Measurements from ENCODE around the gene CRYBA4.

Gene CRYBA4

DNA sequence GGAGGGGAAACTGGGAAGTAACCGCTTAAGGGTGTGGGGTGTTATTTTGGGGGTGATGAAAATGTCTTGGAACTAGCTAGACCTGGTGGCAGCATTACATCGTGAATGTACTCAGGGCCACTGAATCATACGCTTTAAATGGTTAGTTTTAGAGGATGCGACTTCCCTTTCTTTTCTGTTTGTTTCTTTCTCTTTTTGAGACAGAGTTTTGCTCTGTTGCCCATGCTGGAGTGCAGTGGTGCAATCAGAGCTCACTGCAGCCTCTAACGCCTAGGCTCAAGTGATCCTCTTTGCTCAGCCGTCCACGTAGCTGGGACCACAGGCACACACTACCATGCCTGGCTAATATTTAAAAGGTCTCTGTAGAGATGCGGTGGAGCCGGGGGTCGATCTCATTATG, 30.1 kb downstream of the CRYBA4 start:
- no peak overlapping the region for H3K9ac ChIP-seq (ENCODE audit: low read depth, low read length)
- H3K27me3 ChIP-seq (ENCODE audit: control insufficient read depth, insufficient read depth, low read length), result peaks cover 64% of the 10 kb centered on the region
- H3K4me1 ChIP-seq (ENCODE audit: control insufficient read depth, insufficient read depth, low read length), result peaks cover 9% of the 10 kb centered on the region
- no peaks in the 10 kb centered on the region for H3K36me3 ChIP-seq (ENCODE audit: insufficient read depth, low read length)
- H3K4me2 ChIP-seq (ENCODE audit: low read length), result no peak overlapping the region
- no peaks in the 10 kb centered on the region for H3K9me3 ChIP-seq (replicated peaks; ENCODE audit: low read length)
- H3K4me3 ChIP-seq (ENCODE audit: low read length), result no peak overlapping the region

DNA sequence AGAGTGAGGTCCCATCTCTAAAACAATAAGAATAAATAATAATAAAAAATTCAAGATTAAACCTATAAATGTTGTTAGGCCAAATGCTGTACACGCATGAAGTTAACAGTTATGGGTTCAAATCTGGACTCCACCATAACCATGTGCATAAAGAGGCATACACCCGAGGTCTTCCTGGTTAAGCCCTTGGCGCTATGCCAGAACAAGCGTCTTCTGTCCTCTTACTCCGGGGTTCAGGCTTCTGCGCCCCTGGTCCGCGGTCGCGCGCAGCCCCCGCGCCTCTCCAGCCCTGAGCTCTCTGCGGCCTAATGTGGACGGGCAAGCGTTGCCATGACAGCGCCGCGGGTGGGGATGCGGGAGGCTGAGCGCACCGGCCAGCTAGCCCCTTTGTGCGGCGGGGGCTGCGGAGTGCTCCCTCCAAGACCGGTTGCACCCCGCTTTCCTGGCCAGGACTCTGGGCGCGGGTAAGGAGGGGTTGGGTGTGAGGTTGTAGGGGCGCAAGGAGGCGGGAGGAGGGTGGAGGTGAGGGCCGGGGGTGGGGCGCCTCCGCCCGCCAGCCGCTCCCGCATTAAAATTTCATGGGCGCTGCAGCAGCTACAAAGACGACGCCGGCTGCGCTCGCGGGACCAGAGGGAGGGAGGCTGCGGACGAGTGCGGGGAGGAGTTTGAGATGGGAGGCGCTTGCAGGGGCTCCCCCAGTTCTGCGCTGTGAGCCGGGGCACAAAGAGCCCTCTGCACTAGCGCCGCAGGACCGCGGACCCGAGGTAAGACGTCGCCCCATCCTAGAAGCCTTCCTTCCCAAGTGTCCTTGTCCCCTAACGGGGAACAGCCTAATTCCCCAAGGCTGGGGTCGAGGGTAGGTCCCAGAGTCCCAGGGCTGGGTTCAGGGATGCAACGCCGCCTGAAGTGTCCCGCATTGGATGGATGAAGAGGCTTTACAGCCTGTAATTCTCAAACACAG, 35.4 kb downstream of the CRYBA4 start, which contains the start of gene MIAT:
Gene MIAT (plus strand): TSS at position 698 of the 961 bp plus-strand sequence.
- Histone ChIP-seq H3K36me3 (ENCODE audit: insufficient read depth, low read length) (no peaks in the 10 kb centered on the region), H3K9me3 (replicated peaks; ENCODE audit: low read length) (no peaks in the 10 kb centered on the region), H3K4me3 (ENCODE audit: low read length) (peak within 1 kb of the TSS; percentile 53), H3K4me1 (ENCODE audit: control insufficient read depth, insufficient read depth, low read length) (peaks cover 22% of the 10 kb centered on the region), H3K27me3 (ENCODE audit: control insufficient read depth, insufficient read depth, low read length) (peaks cover 57% of the 10 kb centered on the region), H3K9ac (ENCODE audit: low read depth, low read length) (no peak within 1 kb of the TSS), H3K4me2 (ENCODE audit: low read length) (peak within 1 kb of the TSS; percentile 75)

- no peak overlapping the region for H3K9ac ChIP-seq (ENCODE audit: low read depth, low read length)
- peaks cover 60% of the 10 kb centered on the region for H3K27me3 ChIP-seq (ENCODE audit: control insufficient read depth, insufficient read depth, low read length)
- H3K36me3 ChIP-seq (ENCODE audit: insufficient read depth, low read length), result no peaks in the 10 kb centered on the region
- peaks cover 22% of the 10 kb centered on the region for H3K4me1 ChIP-seq (ENCODE audit: control insufficient read depth, insufficient read depth, low read length)
- H3K4me2 ChIP-seq (ENCODE audit: low read length), result peak overlapping the region; percentile 70
- peak overlapping the region; percentile 29 for H3K4me3 ChIP-seq (ENCODE audit: low read length)
- H3K9me3 ChIP-seq (replicated peaks; ENCODE audit: low read length), result no peaks in the 10 kb centered on the region
Observed at GRCh38 chr22:26658161-26658560, 36.4 kb downstream of the CRYBA4 start.

- Histone ChIP-seq H3K27me3 (ENCODE audit: control insufficient read depth, insufficient read depth, low read length) (peaks cover 56% of the 10 kb centered on the region), H3K36me3 (ENCODE audit: insufficient read depth, low read length) (no peaks in the 10 kb centered on the region), H3K9me3 (replicated peaks; ENCODE audit: low read length) (no peaks in the 10 kb centered on the region), H3K4me1 (ENCODE audit: control insufficient read depth, insufficient read depth, low read length) (peaks cover 22% of the 10 kb centered on the region), H3K4me3 (ENCODE audit: low read length) (peak overlapping the region; percentile 29), H3K9ac (ENCODE audit: low read depth, low read length) (no peak overlapping the region), H3K4me2 (ENCODE audit: low read length) (peak overlapping the region; percentile 70)
Observed at GRCh38 chr22:26658671-26659478, 37.1 kb downstream of the CRYBA4 start.

GRCh38 chr22:26660356-26660755, 38.6 kb downstream of the CRYBA4 start:
- Histone ChIP-seq H3K27me3 (ENCODE audit: control insufficient read depth, insufficient read depth, low read length) (peaks cover 45% of the 10 kb centered on the region), H3K9ac (ENCODE audit: low read depth, low read length) (no peak overlapping the region), H3K9me3 (replicated peaks; ENCODE audit: low read length) (no peaks in the 10 kb centered on the region), H3K4me2 (ENCODE audit: low read length) (no peak overlapping the region), H3K4me1 (ENCODE audit: control insufficient read depth, insufficient read depth, low read length) (peaks cover 24% of the 10 kb centered on the region), H3K36me3 (ENCODE audit: insufficient read depth, low read length) (no peaks in the 10 kb centered on the region), H3K4me3 (ENCODE audit: low read length) (no peak overlapping the region)

GRCh38 chr22:26660961-26661578, 39.3 kb downstream of the CRYBA4 start:
- Histone ChIP-seq H3K4me2 (ENCODE audit: low read length) (no peak overlapping the region), H3K36me3 (ENCODE audit: insufficient read depth, low read length) (no peaks in the 10 kb centered on the region), H3K27me3 (ENCODE audit: control insufficient read depth, insufficient read depth, low read length) (peaks cover 42% of the 10 kb centered on the region), H3K4me1 (ENCODE audit: control insufficient read depth, insufficient read depth, low read length) (peaks cover 25% of the 10 kb centered on the region), H3K9ac (ENCODE audit: low read depth, low read length) (no peak overlapping the region), H3K4me3 (ENCODE audit: low read length) (no peak overlapping the region), H3K9me3 (replicated peaks; ENCODE audit: low read length) (no peaks in the 10 kb centered on the region)

DNA sequence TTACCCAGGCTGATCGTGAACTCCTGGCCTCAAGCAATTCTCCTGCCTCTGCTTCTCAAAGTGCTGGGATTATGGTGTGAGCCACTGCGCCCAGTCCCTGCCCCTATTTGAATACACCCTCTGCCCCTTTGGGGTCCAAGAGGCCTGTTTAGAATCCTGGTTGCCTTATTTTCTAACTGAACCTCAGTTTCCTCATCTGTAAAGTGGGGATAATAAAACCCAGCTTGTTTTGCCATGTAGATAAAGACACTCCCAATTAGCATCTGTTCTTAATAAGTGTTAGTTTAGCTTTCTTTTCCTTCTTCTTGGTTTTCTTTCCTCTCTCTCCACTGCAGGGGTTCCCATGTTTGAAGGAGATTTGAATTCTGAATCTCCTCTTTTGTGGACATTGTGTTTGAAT, 40.4 kb downstream of the CRYBA4 start:
- H3K4me3 ChIP-seq (ENCODE audit: low read length), result no peak overlapping the region
- H3K27me3 ChIP-seq (ENCODE audit: control insufficient read depth, insufficient read depth, low read length), result peaks cover 38% of the 10 kb centered on the region
- H3K9ac ChIP-seq (ENCODE audit: low read depth, low read length), result no peak overlapping the region
- no peaks in the 10 kb centered on the region for H3K9me3 ChIP-seq (replicated peaks; ENCODE audit: low read length)
- peaks cover 22% of the 10 kb centered on the region for H3K4me1 ChIP-seq (ENCODE audit: control insufficient read depth, insufficient read depth, low read length)
- no peaks in the 10 kb centered on the region for H3K36me3 ChIP-seq (ENCODE audit: insufficient read depth, low read length)
- no peak overlapping the region for H3K4me2 ChIP-seq (ENCODE audit: low read length)

GRCh38 chr22:26663374-26663923, 41.7 kb downstream of the CRYBA4 start:
- no peak overlapping the region for H3K4me3 ChIP-seq (ENCODE audit: low read length)
- peaks cover 26% of the 10 kb centered on the region for H3K27me3 ChIP-seq (ENCODE audit: control insufficient read depth, insufficient read depth, low read length)
- no peaks in the 10 kb centered on the region for H3K9me3 ChIP-seq (replicated peaks; ENCODE audit: low read length)
- H3K4me2 ChIP-seq (ENCODE audit: low read length), result no peak overlapping the region
- no peaks in the 10 kb centered on the region for H3K36me3 ChIP-seq (ENCODE audit: insufficient read depth, low read length)
- no peak overlapping the region for H3K9ac ChIP-seq (ENCODE audit: low read depth, low read length)
- H3K4me1 ChIP-seq (ENCODE audit: control insufficient read depth, insufficient read depth, low read length), result peaks cover 12% of the 10 kb centered on the region

DNA sequence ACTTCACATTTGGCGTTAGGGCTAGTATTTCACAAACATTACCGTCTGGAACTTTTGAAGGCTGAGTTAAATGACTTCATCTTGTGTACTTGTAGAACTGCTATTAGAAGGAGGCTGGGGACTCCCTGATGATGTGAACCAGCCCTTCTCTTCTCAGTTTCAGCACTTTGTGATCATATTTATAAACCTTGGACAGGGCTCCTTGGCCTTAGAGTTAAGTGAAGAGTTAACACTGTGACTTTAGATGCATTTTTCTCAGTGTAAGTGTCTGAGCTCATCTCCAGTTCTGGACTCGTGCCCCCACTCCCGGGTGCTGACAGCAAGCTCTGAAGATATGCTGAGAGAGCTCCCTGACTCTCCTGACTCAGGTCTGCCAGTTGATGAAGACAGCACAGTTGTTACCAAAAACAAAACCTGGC, 44.1 kb downstream of the CRYBA4 start:
- Histone ChIP-seq H3K9me3 (replicated peaks; ENCODE audit: low read length) (no peaks in the 10 kb centered on the region), H3K4me3 (ENCODE audit: low read length) (no peak overlapping the region), H3K9ac (ENCODE audit: low read depth, low read length) (no peak overlapping the region)

DNA sequence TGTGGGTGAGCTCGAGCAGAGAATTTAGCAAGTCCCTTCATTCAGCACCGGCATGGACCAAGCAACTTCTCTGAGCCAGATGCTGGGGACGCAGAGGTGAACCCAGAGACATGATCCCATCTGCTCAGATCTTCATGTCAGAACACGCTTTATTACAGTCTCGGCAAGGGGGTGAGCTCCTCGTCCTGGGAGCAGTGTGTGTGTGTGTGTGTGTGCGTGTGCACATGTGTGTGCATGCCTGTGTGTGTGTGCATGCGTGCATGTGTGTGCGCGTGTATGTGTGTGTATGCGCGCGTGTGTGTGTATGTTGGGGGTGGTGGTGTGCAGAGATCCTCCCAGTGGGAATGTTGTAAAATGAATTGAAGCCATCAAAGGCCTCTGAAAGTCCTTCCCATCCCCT, 45.4 kb downstream of the CRYBA4 start:
- Histone ChIP-seq H3K4me1 (ENCODE audit: control insufficient read depth, insufficient read depth, low read length) (peaks cover 4% of the 10 kb centered on the region), H3K4me2 (ENCODE audit: low read length) (no peak overlapping the region), H3K27me3 (ENCODE audit: control insufficient read depth, insufficient read depth, low read length) (peaks cover 14% of the 10 kb centered on the region), H3K4me3 (ENCODE audit: low read length) (no peak overlapping the region), H3K9ac (ENCODE audit: low read depth, low read length) (no peak overlapping the region), H3K9me3 (replicated peaks; ENCODE audit: low read length) (no peaks in the 10 kb centered on the region), H3K36me3 (ENCODE audit: insufficient read depth, low read length) (no peaks in the 10 kb centered on the region)

More for the DNA sequence above, 44.1 kb downstream of the CRYBA4 start:
- H3K27me3 ChIP-seq (ENCODE audit: control insufficient read depth, insufficient read depth, low read length), result peaks cover 15% of the 10 kb centered on the region
- no peaks in the 10 kb centered on the region for H3K36me3 ChIP-seq (ENCODE audit: insufficient read depth, low read length)
- peaks cover 3% of the 10 kb centered on the region for H3K4me1 ChIP-seq (ENCODE audit: control insufficient read depth, insufficient read depth, low read length)
- H3K4me2 ChIP-seq (ENCODE audit: low read length), result no peak overlapping the region

- Histone ChIP-seq H3K4me3 (ENCODE audit: low read length) (no peak overlapping the region), H3K4me2 (ENCODE audit: low read length) (no peak overlapping the region), H3K9me3 (replicated peaks; ENCODE audit: low read length) (no peaks in the 10 kb centered on the region), H3K4me1 (ENCODE audit: control insufficient read depth, insufficient read depth, low read length) (peaks cover 16% of the 10 kb centered on the region), H3K9ac (ENCODE audit: low read depth, low read length) (no peak overlapping the region), H3K36me3 (ENCODE audit: insufficient read depth, low read length) (no peaks in the 10 kb centered on the region), H3K27me3 (ENCODE audit: control insufficient read depth, insufficient read depth, low read length) (no peaks in the 10 kb centered on the region)
Observed at GRCh38 chr22:26669060-26669481, 47.3 kb downstream of the CRYBA4 start.

Data from skeletal muscle satellite cell (primary cell).